C4-2B (cell line): ENCODE measurements around the gene BBC3.

Experiments used
- CTCF ChIP-seq: fragments of 450-650 bp; conservative IDR thresholded peaks from 2 replicates; pipeline ENCODE4 v1.5.1; 2017; ENCODE audit warnings: mild to moderate bottlenecking
- ZFX ChIP-seq: fragments of 450-650 bp; IDR thresholded peaks from 2 replicates; pipeline ENCODE4 v1.6.1; 2017

DNA sequence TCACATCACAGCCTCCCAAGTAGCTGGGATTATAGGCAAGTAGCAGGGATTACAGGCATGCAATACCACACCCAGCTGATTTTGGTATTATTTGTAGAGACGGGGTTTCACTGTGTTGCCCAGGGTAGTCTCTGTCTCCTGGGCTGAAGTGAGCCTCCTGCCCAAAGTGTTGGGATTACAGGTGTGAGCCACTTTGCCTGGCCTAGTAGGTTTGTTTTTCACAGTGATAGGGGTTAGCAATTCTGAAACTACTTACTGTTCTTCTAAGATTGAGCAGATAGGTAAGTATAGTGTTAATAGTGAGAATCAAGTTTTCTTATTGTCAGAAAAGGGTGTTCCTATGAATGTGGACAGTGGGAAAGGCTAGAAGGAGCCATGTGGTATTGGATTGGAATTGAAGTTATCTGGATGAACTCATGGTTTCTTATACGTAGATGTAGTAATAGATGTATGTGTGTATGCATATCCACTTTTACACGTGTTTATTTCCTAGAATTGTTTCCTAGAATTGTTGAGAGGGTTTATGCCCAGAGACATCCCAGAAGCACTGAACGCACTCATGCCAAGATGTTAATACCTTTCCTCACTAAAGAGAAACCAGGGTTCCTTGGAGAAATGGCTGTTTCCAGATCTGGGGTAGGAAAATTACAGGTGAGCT lies 51.2 kb downstream of the BBC3 start:
- no peak for TF ChIP-seq CTCF
- TF ChIP-seq ZFX, result no peak
